Activated naive CD8-positive, alpha-beta T cell treated with anti-CD3 and anti-CD28 coated beads for 36 hours (primary cell): ENCODE measurements around the gene RAPGEF5. TPM values are rescaled to one million over a fixed set of nuclear protein-coding genes. Genes with fewer than 3 reads are reported as not detected.

ENCODE experiments used
- DNase-seq: peaks from one replicate; pipeline ENCODE4 v3.0.0; 2021
- H3K27ac Mint-ChIP-seq: one replicate; pipeline ENCODE4 v1.8.0; 2022; ENCODE audit warnings: mild to moderate bottlenecking, moderate library complexity, mixed read lengths
- H3K27me3 Mint-ChIP-seq: one replicate; pipeline ENCODE4 v1.8.0; 2022; ENCODE audit warnings: mild to moderate bottlenecking, mixed read lengths
- H3K36me3 Mint-ChIP-seq: one replicate; pipeline ENCODE4 v1.8.0; 2021; ENCODE audit warnings: mild to moderate bottlenecking, mixed read lengths
- H3K4me1 Mint-ChIP-seq: one replicate; pipeline ENCODE4 v1.8.0; 2021; ENCODE audit warnings: mixed read lengths
- H3K4me3 Mint-ChIP-seq: one replicate; pipeline ENCODE4 v1.8.0; 2022; ENCODE audit warnings: mild to moderate bottlenecking, moderate library complexity, mixed read lengths
- H3K9me3 Mint-ChIP-seq: one replicate; pipeline ENCODE4 v1.8.0; 2022; ENCODE audit warnings: mixed read lengths
- total RNA-seq, 2 experiments: library from RNA; stranded (reverse); gene quantifications; one replicate each; pipeline ENCODE4 v1.2.3, GENCODE V29; 2021

Gene RAPGEF5, protein sequence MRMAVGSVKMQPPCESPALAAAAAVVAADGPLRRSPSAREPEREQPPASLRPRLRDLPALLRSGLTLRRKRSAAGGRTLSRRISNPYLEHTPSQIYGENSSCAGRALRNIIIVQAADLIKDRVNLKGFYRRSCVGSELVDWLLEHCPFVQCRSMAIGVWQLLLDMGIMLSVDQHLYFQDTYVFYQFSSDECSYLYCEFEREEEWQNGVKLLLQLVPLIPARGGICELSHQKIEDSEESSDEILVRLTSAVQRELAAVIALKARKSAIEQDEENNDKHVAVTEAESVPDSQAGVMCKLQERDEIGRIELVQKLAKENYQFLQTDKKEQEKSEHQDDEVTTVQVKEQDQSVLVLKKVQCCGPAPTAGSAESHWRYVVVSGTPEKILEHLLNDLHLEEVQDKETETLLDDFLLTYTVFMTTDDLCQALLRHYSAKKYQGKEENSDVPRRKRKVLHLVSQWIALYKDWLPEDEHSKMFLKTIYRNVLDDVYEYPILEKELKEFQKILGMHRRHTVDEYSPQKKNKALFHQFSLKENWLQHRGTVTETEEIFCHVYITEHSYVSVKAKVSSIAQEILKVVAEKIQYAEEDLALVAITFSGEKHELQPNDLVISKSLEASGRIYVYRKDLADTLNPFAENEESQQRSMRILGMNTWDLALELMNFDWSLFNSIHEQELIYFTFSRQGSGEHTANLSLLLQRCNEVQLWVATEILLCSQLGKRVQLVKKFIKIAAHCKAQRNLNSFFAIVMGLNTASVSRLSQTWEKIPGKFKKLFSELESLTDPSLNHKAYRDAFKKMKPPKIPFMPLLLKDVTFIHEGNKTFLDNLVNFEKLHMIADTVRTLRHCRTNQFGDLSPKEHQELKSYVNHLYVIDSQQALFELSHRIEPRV
- under 1 TPM; 0.54 to 0.82 TPM for total RNA-seq

DNA sequence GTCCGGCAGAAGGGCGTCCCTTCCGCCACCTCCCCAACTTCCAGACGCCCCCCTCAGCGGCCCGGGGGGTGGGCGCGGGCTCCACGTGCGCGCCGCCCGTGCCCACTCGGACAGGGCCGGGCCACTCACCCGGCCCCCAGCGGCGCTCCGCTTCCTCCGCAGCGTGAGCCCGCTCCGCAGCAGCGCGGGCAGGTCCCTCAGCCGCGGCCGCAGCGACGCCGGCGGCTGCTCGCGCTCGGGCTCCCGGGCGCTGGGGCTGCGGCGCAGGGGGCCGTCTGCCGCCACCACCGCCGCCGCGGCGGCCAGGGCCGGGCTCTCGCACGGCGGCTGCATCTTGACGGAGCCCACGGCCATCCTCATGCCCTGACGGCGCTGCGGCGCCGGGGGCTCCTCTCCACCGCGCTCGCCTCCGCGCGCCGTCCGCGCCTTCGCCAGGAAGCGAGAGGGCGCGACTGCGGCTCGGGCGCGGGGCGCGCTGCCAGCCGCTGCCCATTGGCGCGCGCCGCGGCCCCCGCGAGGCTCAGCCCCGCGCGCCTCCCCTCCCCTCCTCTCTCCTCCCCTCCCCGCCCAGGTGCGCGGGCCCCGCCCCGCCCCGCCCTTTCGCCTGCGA lies at the start of gene RAPGEF5:
Gene RAPGEF5 (minus strand): TSS at position 454 of the 610 bp plus-strand sequence. CDS start 94 bp downstream, at position 360.
- H3K27ac Mint-ChIP-seq = no peak within 1 kb of the TSS
- peak; percentile 18 for DNase-seq
- peak within 1 kb of the TSS; percentile 74 for H3K4me3 Mint-ChIP-seq
- peaks cover 52% of the 10 kb centered on the region for H3K27me3 Mint-ChIP-seq
- H3K4me1 Mint-ChIP-seq = peaks cover 4% of the 10 kb centered on the region
- H3K36me3 Mint-ChIP-seq = peaks cover 4% of the 10 kb centered on the region
- no peaks in the 10 kb centered on the region for H3K9me3 Mint-ChIP-seq

DNA sequence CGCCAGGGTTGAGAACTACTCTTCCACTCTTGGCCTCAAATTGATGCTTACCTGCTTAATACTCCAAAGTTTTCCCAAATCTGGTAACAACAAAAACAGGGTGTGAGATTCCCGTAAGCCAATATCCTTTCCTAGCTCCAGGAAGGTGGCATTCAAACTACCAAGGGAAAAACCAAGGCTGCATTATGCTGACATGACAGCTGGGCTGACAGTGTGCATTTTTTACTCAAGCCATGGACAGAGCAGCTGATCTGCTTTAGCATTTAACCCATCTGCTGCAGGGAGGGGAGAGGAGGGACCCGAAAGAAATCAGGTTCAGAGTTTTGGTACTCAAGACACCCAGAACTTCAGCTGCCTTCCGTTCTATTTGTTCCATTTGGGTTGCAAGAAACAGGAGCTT lies 49.8 kb upstream of the RAPGEF5 start:
- no peak for DNase-seq
- no peak overlapping the region for H3K27ac Mint-ChIP-seq
- H3K4me3 Mint-ChIP-seq = no peak overlapping the region
- peaks cover 3% of the 10 kb centered on the region for H3K4me1 Mint-ChIP-seq
- H3K9me3 Mint-ChIP-seq = no peaks in the 10 kb centered on the region
- no peaks in the 10 kb centered on the region for H3K27me3 Mint-ChIP-seq
- H3K36me3 Mint-ChIP-seq = no peaks in the 10 kb centered on the region

DNA sequence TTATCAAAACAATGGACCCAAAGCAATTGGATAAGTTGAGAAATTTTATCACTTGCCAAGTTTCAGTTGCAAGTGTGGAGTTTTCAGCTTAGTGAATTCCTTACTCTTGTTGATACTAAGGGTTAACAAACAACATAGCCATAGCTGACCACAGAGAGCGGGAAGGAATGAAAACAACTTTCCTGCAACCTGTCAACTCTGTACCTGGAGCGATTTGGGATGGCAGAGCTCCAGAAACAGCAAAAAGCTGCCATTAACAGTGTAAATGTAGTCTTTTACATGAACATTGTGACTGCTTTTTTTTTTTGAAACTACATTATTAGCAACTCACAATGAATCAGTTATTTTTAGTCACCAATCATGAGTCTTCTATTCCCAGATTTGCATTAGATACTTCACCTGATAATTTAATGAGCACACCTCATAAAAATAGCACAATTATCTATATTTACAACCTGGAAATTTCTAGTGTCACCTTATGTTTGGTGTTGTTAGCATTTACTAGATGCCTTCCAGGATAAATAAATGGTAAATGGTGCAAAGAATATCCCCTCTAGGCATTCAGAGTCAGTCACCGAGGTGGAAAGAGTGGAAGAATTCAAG lies 47.6 kb upstream of the RAPGEF5 start:
- no peaks in the 10 kb centered on the region for H3K9me3 Mint-ChIP-seq
- H3K36me3 Mint-ChIP-seq = no peaks in the 10 kb centered on the region
- no peaks in the 10 kb centered on the region for H3K27me3 Mint-ChIP-seq
- no peak overlapping the region for H3K27ac Mint-ChIP-seq
- no peak for DNase-seq
- no peak overlapping the region for H3K4me3 Mint-ChIP-seq
- peaks cover 3% of the 10 kb centered on the region for H3K4me1 Mint-ChIP-seq

DNA sequence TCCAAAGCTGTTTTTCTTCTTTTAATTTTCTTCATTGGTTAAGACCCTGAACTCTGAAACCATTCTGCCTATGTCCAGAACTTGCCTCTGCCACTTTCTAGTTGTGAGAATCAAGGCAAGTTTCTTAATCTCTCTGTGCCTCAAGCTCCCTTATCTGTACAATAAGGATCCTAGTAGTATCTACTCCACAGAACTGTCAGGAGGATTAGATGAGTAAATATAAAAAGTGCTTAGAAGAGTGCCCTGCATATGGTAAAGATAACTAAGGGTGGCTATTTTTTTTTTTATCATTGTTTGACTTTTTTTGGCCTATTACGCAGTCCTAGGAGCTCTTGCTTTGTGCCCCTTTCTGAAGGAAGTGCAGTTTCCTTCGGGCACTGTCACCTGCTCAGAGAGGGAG lies 46.4 kb upstream of the RAPGEF5 start:
- Mint-ChIP-seq H3K27me3 (no peaks in the 10 kb centered on the region), H3K36me3 (no peaks in the 10 kb centered on the region), H3K27ac (no peak overlapping the region), H3K4me1 (peaks cover 3% of the 10 kb centered on the region), H3K4me3 (no peak overlapping the region), H3K9me3 (no peaks in the 10 kb centered on the region)
- DNase-seq = no peak

DNA sequence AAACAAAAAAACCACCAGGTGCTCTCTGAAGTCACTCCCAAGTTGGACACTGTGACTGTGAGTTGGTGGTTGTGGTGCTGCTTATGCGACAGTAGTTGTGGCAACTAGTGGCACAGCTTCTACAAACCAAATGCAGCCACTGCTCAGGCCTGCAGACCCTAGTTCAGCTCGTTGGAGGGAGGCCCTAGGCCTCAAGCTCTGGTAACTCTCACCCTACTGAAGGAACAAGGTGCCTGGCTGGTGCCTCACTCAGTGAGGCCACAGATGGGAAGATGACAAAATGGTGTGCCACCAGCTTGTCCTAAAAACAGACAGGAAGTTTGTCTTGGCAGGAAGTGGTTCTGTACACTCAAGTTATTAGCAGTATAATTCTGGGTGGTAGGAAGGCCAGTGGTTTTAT lies 45.3 kb upstream of the RAPGEF5 start:
- Mint-ChIP-seq H3K36me3 (no peaks in the 10 kb centered on the region), H3K4me3 (no peak overlapping the region), H3K27me3 (no peaks in the 10 kb centered on the region), H3K4me1 (peaks cover 3% of the 10 kb centered on the region), H3K9me3 (no peaks in the 10 kb centered on the region), H3K27ac (peak overlapping the region; percentile 10)
- no peak for DNase-seq

DNA sequence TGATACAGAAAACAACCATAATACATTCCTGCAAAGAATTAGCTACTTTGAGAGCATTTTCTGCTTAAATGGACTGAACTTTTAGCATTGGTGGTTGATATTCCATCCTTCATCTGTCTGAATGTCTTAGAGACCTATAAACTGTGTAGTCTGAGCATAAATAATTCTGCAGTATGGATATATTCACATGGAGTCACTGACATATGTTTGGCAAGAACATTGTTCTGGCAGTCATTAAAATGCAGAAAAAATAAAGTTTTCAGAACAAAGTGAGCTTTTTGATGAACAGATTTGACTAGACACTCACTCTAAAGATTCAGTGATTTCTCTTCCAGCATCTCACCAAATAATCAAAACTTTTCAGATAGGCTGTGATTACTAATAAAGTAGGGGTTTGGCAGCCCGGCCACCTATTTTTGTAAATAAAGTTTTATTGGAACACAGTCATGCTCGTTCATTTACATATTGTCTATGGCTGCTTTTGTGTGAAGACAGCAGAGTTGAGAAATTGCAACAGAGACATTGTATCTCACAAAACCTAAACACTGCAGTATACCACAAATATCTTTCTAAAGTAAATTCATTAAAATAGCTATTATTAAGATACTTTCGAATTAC lies 44.1 kb upstream of the RAPGEF5 start:
- H3K36me3 Mint-ChIP-seq = no peaks in the 10 kb centered on the region
- H3K27ac Mint-ChIP-seq = no peak overlapping the region
- no peak overlapping the region for H3K4me3 Mint-ChIP-seq
- H3K9me3 Mint-ChIP-seq = no peaks in the 10 kb centered on the region
- DNase-seq = no peak
- H3K4me1 Mint-ChIP-seq = peaks cover 3% of the 10 kb centered on the region
- H3K27me3 Mint-ChIP-seq = no peaks in the 10 kb centered on the region

DNA sequence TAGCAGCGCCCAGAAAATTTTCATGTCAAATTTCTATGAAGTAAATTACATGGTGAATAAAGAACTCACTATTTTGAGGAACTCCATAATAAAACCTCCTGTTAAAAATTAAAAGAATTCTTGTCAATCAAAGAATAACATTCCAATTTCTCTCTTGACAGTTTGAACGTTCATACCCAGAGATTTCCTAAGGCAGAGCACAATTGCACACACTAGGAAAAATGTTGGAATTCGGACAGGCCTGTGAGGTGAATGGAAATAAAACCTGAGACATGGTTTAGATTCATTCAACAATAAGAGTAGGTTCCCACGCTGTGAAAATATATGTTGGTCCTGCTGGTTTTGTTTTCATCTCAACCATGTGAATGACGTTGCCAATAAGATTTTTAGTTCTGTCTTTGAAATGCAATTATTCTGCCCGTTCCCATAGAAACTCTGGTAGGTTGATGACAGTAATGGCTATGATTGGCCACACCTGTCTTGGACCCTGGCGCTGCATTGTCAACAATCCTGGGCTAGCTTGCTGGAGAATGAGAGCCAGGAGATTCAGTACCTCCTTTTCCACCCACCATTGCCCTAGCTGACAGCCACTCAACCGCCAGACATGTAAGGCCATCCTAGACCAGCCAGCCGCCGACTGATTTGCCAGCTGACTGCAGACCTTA lies 43.3 kb upstream of the RAPGEF5 start:
- DNase-seq = no peak
- peaks cover 3% of the 10 kb centered on the region for H3K4me1 Mint-ChIP-seq
- H3K27me3 Mint-ChIP-seq = no peaks in the 10 kb centered on the region
- H3K4me3 Mint-ChIP-seq = no peak overlapping the region
- no peak overlapping the region for H3K27ac Mint-ChIP-seq
- H3K36me3 Mint-ChIP-seq = no peaks in the 10 kb centered on the region
- H3K9me3 Mint-ChIP-seq = no peaks in the 10 kb centered on the region

DNA sequence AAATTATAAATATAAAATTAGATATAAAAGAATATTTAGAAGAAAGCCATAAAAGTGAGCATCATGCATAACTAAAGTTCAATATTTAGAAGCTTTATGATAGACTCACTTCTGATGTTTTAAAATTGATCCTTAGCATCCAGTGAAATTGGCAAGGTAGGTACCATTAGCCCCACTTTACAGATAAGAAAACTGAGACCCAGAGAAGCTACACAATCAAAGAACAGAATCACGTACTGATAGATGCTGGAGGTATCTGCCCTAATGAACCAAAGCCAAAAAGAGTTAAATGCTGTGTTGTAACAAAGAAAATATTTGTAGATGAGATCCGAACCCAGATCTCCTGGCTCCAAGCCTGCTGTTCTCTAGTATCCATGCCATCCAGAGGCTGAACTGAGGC lies 42.6 kb upstream of the RAPGEF5 start:
- Mint-ChIP-seq H3K36me3 (no peaks in the 10 kb centered on the region), H3K4me1 (peaks cover 3% of the 10 kb centered on the region), H3K9me3 (no peaks in the 10 kb centered on the region), H3K27me3 (no peaks in the 10 kb centered on the region), H3K4me3 (no peak overlapping the region), H3K27ac (no peak overlapping the region)
- no peak for DNase-seq

DNA sequence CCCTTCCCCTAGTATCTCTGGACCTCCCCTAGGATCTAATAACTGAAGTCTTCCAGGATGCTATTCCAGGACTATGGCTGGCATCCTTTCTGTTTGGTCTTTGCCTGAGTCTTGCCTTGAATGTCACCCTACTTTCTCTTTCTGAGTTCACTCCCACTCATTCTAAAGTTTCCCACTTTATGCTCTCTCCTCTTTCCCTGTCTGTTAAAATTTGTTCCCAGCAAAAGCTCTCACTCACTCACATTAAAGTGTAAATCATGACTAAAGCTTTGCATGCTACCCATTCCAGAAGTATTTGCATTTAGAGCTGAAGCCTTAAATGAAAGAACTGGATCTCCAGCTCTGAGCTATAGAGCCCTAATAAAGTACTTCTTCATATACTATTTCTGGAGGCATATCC lies 42.1 kb upstream of the RAPGEF5 start:
- H3K4me1 Mint-ChIP-seq = peaks cover 3% of the 10 kb centered on the region
- no peaks in the 10 kb centered on the region for H3K36me3 Mint-ChIP-seq
- no peak overlapping the region for H3K27ac Mint-ChIP-seq
- no peak overlapping the region for H3K4me3 Mint-ChIP-seq
- no peak for DNase-seq
- no peaks in the 10 kb centered on the region for H3K27me3 Mint-ChIP-seq
- H3K9me3 Mint-ChIP-seq = no peaks in the 10 kb centered on the region

DNA sequence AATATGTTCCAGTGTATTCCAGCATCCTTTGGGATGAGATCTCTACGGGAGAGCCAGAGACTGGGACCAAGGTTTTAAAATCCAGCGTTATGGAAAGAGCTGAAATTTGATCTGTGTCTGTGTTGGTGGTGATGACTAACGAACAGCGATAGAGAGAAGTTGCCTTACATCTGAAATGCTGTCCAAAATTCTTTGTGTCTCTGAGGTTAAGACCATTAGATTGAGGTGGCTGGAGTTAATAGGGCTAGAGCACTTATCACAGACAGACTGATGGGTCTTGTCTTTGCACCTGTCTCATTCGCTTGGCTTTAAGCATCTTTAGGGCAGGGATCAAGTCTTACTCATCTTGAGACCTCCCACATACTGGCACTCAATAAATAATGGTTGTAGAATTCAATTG lies 41.0 kb upstream of the RAPGEF5 start:
- Mint-ChIP-seq H3K27me3 (no peaks in the 10 kb centered on the region), H3K9me3 (no peaks in the 10 kb centered on the region), H3K4me1 (peaks cover 3% of the 10 kb centered on the region), H3K27ac (no peak overlapping the region), H3K4me3 (no peak overlapping the region), H3K36me3 (no peaks in the 10 kb centered on the region)
- no peak for DNase-seq

DNA sequence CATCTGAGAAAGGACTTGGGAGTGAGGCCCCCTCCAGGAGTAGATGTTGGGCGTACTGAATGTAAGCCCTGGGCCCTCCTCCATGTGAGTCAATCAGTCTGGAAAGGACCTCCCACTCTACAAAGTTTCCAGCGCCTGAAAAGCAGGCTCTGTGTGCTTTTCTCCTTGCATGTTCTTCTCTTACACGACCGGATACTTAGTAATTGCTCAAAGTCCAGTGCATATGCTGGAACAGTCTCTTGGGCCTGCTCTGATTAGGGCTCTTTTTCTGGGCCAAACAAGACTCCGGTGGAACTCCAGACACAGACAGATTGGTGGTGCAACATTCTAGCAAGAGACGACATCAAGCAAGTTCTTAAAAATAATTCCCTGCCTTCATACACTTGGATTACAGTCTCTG lies 38.3 kb upstream of the RAPGEF5 start:
- no peak overlapping the region for H3K27ac Mint-ChIP-seq
- H3K36me3 Mint-ChIP-seq = no peaks in the 10 kb centered on the region
- no peaks in the 10 kb centered on the region for H3K9me3 Mint-ChIP-seq
- no peak for DNase-seq
- H3K4me3 Mint-ChIP-seq = no peak overlapping the region
- H3K4me1 Mint-ChIP-seq = no peaks in the 10 kb centered on the region
- no peaks in the 10 kb centered on the region for H3K27me3 Mint-ChIP-seq

DNA sequence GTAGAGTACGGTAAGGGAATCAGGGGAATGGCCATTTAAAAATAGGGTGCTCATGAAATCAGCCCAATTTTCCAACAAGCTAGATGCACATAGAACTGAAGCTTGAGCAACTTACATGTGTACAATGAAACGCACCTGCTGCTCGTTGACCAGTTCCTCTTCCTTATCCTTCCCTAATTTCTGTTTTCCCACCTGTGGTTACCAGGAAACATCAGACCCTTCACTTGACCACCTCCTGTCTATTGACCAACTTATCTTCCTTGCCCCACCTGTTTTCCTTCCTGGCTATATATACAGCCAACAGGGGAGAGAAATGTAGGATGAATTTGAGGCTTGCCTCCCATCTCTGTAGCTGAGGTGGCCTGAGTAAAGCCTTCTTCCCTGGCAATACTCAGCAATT lies 37.8 kb upstream of the RAPGEF5 start:
- Mint-ChIP-seq H3K4me3 (no peak overlapping the region), H3K27ac (no peak overlapping the region), H3K4me1 (no peaks in the 10 kb centered on the region), H3K36me3 (no peaks in the 10 kb centered on the region), H3K9me3 (no peaks in the 10 kb centered on the region), H3K27me3 (no peaks in the 10 kb centered on the region)
- DNase-seq = no peak

DNA sequence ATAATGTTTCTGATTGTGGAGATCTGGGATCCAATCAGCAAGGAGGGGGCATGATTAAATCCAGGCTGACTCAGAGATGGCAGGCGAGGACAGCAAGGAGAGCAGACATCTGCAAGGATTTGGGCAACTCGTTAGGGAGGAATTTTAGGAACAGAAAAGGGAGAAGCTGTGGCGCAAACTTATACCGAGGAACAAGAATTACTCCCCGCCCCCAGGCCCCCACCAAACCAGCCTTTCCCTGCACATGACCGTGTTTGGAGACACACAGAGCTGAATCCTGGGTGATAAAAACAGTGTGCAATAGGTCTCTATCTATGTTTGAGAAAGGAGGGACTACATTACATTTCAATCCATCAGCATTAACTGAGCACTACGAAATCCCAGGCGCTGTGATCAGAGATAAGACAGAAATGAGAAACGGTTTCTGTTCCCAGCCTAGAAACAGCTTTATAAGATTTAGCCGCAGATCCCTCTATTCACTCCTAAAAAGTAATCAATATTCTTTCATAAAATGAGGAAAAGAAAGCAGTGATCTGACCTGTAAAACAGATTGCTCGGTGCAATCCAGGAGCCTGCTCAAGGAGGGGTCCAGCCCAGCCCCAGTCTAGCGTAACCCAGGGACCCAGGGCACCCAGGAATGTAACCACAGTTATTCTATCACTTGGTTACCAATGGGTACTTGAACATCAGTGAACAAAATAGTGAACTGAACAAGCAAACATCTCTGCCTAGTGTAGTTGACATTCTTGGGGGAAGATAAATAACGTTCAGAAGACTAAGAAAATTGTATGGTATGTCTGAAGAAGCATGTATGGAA lies 37.2 kb upstream of the RAPGEF5 start:
- no peak overlapping the region for H3K27ac Mint-ChIP-seq
- H3K9me3 Mint-ChIP-seq = no peaks in the 10 kb centered on the region
- no peaks in the 10 kb centered on the region for H3K27me3 Mint-ChIP-seq
- H3K36me3 Mint-ChIP-seq = no peaks in the 10 kb centered on the region
- DNase-seq = no peak
- no peaks in the 10 kb centered on the region for H3K4me1 Mint-ChIP-seq
- H3K4me3 Mint-ChIP-seq = no peak overlapping the region
